HG03521 (cell line): ENCODE measurements around the gene SLC34A3.

Experiments used
- ATAC-seq: cut with Tn5 transposase; IDR thresholded peaks from one replicate; pipeline ENCODE4 v1.9.1; 2021; ENCODE audit warnings: mild to moderate bottlenecking, moderate library complexity; ENCODE audit not compliant: unreplicated experiment

Gene SLC34A3

GRCh38 chr9:137273611-137274320 is 43.1 kb downstream of the SLC34A3 start:
- no peak for ATAC-seq

- ATAC-seq, result no peak
Measured at GRCh38 chr9:137275203-137275587, 44.5 kb downstream of the SLC34A3 start.

DNA sequence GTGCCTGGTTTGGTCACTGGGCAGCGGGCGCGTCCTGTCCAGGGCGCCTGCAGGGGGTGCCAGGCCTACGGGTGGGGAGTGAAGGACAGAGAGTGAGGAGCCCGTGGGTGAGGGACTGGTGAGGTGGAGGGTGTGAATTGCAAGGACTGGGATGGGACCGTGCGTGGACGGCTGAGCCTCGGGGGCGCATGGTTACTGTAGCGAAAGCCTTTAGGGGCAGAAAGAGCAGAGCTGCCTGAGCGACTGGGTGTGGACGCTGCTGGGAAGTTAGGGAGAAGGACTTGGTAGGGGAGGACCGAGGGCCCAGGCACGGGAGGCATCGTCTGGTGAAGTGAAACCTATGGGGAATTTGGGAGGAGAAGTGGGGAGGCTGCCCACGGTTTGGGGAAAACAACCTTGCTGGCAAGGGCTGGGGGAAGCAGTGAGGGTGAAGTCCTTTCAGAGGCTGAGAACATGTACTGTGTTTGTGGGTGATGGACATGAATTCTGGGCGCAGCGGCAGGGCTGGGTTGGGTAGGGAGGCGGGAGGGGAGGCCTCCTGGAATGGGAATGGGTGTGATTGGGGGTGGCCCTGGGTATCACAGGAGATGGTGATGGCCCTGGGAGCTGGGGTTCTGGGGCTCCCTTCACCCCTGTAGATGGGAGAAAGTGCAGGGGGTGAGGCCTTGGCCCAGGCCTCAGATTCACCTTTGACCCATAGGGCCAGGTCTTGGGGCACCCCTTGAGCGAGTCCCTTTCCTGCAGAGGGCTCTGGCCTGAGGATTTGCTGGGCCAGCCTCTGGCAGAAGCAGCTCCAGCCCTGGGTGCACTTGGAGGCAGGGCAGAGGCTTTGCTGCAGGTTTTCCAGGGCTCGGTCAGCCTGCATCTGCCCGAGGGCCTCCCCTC is 45.1 kb downstream of the SLC34A3 start:
- no peak for ATAC-seq

- no peak for ATAC-seq
Measured at GRCh38 chr9:137276473-137277328, 46.0 kb downstream of the SLC34A3 start.

DNA sequence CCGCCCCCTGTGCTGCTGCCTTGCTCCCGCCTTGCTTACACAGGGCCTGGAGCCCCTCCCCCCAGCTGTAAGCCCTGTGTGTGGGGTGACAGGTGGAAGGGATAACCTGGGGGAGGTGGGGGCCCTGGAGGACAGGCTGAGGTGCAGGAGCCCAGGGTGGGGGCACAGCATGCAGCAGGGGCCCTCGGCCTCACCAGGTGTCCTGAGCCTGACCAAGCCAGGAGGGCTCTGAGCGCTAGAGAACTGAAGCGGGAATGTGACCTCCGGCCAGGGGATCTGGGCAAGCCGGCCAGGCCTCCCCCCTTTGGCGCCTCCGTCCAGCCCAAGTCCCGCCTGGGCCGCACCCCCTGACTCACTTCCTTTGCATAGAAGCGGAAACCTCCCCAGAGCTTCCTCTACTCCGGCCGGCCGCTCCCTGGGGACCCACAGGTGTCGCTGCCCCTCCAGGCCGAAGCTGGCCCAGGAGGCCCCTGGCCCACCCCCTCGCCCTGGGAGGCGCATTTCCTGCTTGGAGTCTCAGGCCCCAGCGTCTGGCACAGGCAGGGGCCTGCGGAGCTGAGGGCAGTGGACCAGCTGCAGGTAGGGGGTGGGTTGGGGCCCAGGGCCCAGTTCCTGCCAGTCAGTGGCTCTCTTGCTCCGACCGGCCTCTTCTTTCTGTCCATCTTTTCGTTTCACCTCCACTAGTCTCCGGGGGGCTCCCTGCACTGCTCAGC is 46.8 kb downstream of the SLC34A3 start, which contains the start of gene TOR4A:
Gene TOR4A (plus strand): TSS at position 398 of the 713 bp plus-strand sequence. CDS start 964 bp downstream, outside the sequence.
- ATAC-seq, result no peak

- no peak for ATAC-seq
Measured at GRCh38 chr9:137278061-137278701, 47.5 kb downstream of the SLC34A3 start.

- ATAC-seq, result no peak
Measured at GRCh38 chr9:137278721-137279711, 48.3 kb downstream of the SLC34A3 start.

GRCh38 chr9:137279741-137280473 is 49.2 kb downstream of the SLC34A3 start:
- no peak for ATAC-seq

- ATAC-seq, result no peak
Measured at GRCh38 chr9:137280474-137281344, 50.0 kb downstream of the SLC34A3 start.

GRCh38 chr9:137281345-137282116 is 50.8 kb downstream of the SLC34A3 start:
- no peak for ATAC-seq
